HG03378 (cell line): ENCODE data around the gene WAC.
"Not testable (repeated sequence)": the region's sequence is repeated elsewhere in the genome, so short reads cannot be mapped to it uniquely, and the experiment has no call there.

ENCODE experiments used
- ATAC-seq: cut with Tn5 transposase; IDR thresholded peaks from one replicate; pipeline ENCODE4 v1.9.1; 2021; ENCODE audit warnings: mild to moderate bottlenecking, moderate library complexity; ENCODE audit not compliant: unreplicated experiment

The WAC gene, protein sequence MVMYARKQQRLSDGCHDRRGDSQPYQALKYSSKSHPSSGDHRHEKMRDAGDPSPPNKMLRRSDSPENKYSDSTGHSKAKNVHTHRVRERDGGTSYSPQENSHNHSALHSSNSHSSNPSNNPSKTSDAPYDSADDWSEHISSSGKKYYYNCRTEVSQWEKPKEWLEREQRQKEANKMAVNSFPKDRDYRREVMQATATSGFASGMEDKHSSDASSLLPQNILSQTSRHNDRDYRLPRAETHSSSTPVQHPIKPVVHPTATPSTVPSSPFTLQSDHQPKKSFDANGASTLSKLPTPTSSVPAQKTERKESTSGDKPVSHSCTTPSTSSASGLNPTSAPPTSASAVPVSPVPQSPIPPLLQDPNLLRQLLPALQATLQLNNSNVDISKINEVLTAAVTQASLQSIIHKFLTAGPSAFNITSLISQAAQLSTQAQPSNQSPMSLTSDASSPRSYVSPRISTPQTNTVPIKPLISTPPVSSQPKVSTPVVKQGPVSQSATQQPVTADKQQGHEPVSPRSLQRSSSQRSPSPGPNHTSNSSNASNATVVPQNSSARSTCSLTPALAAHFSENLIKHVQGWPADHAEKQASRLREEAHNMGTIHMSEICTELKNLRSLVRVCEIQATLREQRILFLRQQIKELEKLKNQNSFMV

GRCh38 chr10:28532337-28533185 lies at the start of gene WAC:
Gene WAC, plus strand, starts transcription at chr10:28533118. Its CDS starts 462 bp downstream, at chr10:28533580.
- ATAC-seq = peak; percentile 79

GRCh38 chr10:28489206-28489605 lies 43.7 kb upstream of the WAC start:
- no peak for ATAC-seq

- ATAC-seq = not testable (repeated sequence)
Observed at GRCh38 chr10:28490256-28490865, 42.6 kb upstream of the WAC start.

DNA sequence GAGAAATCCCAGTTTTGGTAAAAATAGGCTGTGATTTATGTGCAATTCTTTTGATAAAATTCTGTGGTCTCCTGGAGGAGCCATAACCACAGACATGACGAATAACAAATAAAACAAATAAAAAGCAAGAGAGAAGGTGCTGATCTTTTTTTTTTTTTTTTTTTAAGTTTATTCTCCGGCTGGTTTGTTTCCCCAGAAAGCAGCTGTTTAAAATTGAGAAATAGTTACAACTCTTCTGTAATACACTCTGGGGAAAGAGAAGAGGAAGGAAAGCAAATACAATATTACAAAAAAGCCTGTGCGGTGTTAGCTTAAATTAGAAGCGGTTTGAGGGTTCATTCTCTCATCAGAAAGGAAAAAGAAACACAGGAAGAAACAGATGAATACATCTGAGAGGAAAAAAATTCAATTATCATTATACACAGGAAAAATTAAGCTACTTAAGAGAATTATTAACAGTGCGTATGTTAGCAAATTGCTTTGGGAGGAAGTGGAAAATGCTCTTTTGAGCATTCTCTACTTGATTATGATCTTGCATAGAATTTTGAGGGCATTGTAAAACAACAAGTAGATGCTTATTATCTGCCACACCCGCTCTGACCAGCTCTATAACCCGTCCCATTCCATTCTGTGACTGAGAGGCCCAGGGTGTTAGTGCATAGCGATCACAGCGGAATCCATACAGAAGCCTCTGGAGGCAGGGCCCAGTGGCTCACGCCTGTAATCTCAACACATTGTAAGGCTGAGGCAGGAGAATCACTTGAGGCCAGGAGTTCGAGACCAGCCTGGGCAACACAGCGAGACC lies 40.6 kb upstream of the WAC start:
- ATAC-seq = no peak

- no peak for ATAC-seq
Observed at GRCh38 chr10:28494420-28494819, 38.5 kb upstream of the WAC start.

- no peak for ATAC-seq
Observed at GRCh38 chr10:28495084-28495483, 37.8 kb upstream of the WAC start.

GRCh38 chr10:28496017-28496416 lies 36.9 kb upstream of the WAC start:
- ATAC-seq = no peak

GRCh38 chr10:28496481-28496961 lies 36.4 kb upstream of the WAC start:
- ATAC-seq = no peak

DNA sequence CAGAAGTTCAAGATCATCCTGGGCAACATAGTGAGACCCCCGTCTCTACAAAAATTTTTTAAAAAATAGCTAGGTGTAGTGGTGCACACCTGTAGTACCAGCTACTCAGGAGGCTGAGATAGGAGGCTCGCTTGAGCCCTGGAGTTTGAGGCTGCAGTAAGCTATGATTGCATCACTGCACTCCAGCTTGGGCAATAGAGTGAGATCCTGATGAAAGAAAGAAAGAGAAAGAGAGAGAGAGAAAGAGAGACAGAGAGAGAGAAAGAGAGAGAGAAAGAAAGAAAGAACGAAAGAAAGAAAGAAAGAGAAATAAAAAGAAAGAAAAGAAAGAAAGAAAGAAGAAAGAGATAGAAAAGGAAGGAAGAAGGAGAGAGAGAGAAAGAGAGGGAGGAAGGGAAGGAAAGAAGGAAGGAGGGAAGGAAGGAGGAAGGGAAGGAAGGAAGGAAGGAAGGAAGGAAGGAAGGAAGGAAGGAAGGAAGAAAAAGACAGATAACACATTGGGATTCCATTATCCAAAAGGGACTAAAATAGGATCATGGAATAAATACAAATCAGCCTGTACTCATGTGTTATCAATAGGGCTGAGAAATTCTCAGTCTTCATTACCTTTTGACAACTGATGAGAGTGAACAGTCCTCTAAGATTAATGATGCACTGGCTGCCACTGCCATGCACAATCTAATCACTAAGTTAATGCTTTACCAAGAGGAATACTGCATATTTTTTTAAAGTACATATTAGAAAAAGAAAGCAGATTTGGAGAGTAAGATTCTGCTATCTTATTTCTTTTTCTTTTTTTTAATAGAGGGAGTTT lies 35.4 kb upstream of the WAC start:
- no peak for ATAC-seq

- ATAC-seq = not testable (repeated sequence)
Observed at GRCh38 chr10:28500203-28500602, 32.7 kb upstream of the WAC start.

GRCh38 chr10:28503114-28503513 lies 29.8 kb upstream of the WAC start:
- ATAC-seq = no peak

GRCh38 chr10:28505359-28505959 lies 27.5 kb upstream of the WAC start:
- ATAC-seq = no peak

- no peak for ATAC-seq
Observed at GRCh38 chr10:28508304-28508925, 24.5 kb upstream of the WAC start.

- ATAC-seq = no peak
Observed at GRCh38 chr10:28509286-28509685, 23.6 kb upstream of the WAC start.

DNA sequence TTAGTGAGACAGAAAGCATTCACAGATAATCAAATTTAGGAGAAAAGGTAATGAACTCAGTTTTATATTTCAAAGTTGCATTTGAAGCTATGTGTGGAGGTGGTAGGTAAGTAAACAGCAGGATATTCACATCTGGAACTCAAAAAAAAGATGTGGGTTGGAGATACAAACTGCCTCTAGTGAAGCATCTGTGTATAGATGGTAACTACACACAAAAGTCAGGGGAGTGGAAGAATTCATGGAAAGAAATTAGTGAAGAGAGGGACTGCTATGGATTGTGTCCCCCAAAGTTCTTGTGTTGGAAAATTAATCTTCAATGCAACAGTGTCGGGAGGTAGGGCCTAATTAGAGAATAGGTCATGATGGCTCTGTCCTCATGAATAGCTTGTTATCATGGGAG lies 18.3 kb upstream of the WAC start:
- ATAC-seq = no peak

GRCh38 chr10:28520346-28520745 lies 12.6 kb upstream of the WAC start:
- ATAC-seq = no peak

DNA sequence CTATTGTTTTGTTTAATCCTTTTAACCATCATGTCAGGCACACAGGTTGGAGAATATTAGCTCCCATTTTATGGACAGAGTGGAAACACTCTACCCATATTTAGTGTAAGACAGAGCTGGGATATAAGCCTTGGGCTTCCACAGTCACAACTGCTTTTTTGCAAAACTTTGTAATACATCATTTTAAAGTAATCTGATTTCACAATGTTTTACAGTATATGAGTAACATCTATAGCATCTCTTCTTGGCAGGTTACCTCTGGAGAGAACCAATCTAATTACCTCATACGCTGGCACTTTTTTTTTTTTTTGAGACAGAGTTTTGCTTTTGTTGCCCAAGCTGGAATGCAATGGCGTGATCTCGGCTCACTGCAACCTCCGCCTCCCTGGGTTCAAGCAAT lies 12.1 kb upstream of the WAC start:
- ATAC-seq = not testable (repeated sequence)

DNA sequence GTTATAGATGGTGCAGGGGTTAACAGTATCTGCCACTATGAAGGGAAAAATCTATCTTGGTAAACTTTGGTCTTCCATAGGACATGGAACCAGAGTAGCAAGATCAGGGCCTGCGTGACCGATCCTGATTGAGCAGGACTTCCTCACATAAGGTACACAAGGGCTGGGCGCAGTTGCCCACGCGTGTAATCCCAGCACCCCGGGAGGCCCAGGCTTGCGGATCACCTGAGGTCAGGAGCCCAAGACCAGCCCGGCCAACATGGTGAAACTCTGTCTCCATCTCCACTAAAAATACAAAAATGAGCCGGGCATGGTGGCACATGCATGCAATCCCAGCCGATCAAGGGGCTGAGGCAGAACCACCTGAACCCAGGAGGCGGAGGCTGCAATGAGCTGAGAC lies 11.0 kb upstream of the WAC start:
- not testable (repeated sequence) for ATAC-seq
